ES-I3 (cell line): ENCODE data around the gene ZNF3.

Experiments
- H3K36me3 ChIP-seq: 2 replicates; pipeline ENCODE4 v1.6.1; 2013; ENCODE audit warnings: mild to moderate bottlenecking, low read length, control low read depth, moderate library complexity; ENCODE audit not compliant: insufficient read depth
- H3K4me1 ChIP-seq: 2 replicates; pipeline ENCODE4 v1.6.1; 2013; ENCODE audit warnings: mild to moderate bottlenecking, control low read depth, low read length; ENCODE audit not compliant: insufficient read depth
- H3K9ac ChIP-seq: 2 replicates; pipeline ENCODE4 v1.6.1; 2013; ENCODE audit warnings: low read depth, mild to moderate bottlenecking, low read length, moderate library complexity
- H3K9me3 ChIP-seq: 2 replicates; pipeline ENCODE4 v1.6.1; 2013; ENCODE audit warnings: mild to moderate bottlenecking, low read length, moderate library complexity; ENCODE audit not compliant: control insufficient read depth, insufficient read depth

ZNF3 gene

GRCh38 chr7:100088095-100088620, 6.6 kb upstream of the ZNF3 start:
- no peaks in the 10 kb centered on the region for H3K9me3 ChIP-seq
- peak overlapping the region; percentile 82 for H3K9ac ChIP-seq
- H3K4me1 ChIP-seq, result peaks cover 9% of the 10 kb centered on the region; the same call in 1 of the 2 replicates
- peaks cover 18% of the 10 kb centered on the region for H3K36me3 ChIP-seq

- Histone ChIP-seq H3K4me1 (peaks cover 13% of the 10 kb centered on the region; the same call in 1 of the 2 replicates), H3K9ac (no peak overlapping the region), H3K9me3 (no peaks in the 10 kb centered on the region), H3K36me3 (0 out of 2 replicates have a peak, but pooled peaks cover 9% of the 10 kb centered on the region)
Measured at GRCh38 chr7:100087055-100087750, 5.7 kb upstream of the ZNF3 start.

- Histone ChIP-seq H3K4me1 (peaks cover 13% of the 10 kb centered on the region; the same call in 1 of the 2 replicates), H3K9ac (no peak overlapping the region), H3K36me3 (0 out of 2 replicates have a peak, but pooled peaks cover under 1% of the 10 kb centered on the region), H3K9me3 (no peaks in the 10 kb centered on the region)
Measured at GRCh38 chr7:100085515-100085914, 4.0 kb upstream of the ZNF3 start.

GRCh38 chr7:100082978-100083377, 1.5 kb upstream of the ZNF3 start:
- Histone ChIP-seq H3K4me1 (peaks cover 17% of the 10 kb centered on the region), H3K36me3 (peaks cover 13% of the 10 kb centered on the region), H3K9ac (peak overlapping the region; percentile 97; the same call in 1 of the 2 replicates), H3K9me3 (no peaks in the 10 kb centered on the region)

GRCh38 chr7:100080907-100081534, 502 bp downstream of the ZNF3 start:
- peaks cover 13% of the 10 kb centered on the region for H3K4me1 ChIP-seq
- H3K9ac ChIP-seq, result peak overlapping the region; percentile 97
- peaks cover 11% of the 10 kb centered on the region for H3K9me3 ChIP-seq
- H3K36me3 ChIP-seq, result peaks cover 28% of the 10 kb centered on the region

GRCh38 chr7:100079024-100079560, 2.4 kb downstream of the ZNF3 start:
- Histone ChIP-seq H3K4me1 (peaks cover 9% of the 10 kb centered on the region), H3K9me3 (peaks cover 21% of the 10 kb centered on the region), H3K9ac (no peak overlapping the region), H3K36me3 (peaks cover 47% of the 10 kb centered on the region)

- no peak overlapping the region for H3K9ac ChIP-seq
- H3K9me3 ChIP-seq, result peaks cover 23% of the 10 kb centered on the region
- H3K36me3 ChIP-seq, result peaks cover 66% of the 10 kb centered on the region
- peaks cover 4% of the 10 kb centered on the region; the same call in 1 of the 2 replicates for H3K4me1 ChIP-seq
Measured at GRCh38 chr7:100077205-100077604, 4.3 kb downstream of the ZNF3 start.

GRCh38 chr7:100075418-100075817, 6.1 kb downstream of the ZNF3 start:
- peaks cover 4% of the 10 kb centered on the region; the same call in 1 of the 2 replicates for H3K4me1 ChIP-seq
- peaks cover 84% of the 10 kb centered on the region for H3K36me3 ChIP-seq
- peaks cover 41% of the 10 kb centered on the region for H3K9me3 ChIP-seq
- no peak overlapping the region for H3K9ac ChIP-seq

- Histone ChIP-seq H3K36me3 (peaks cover 90% of the 10 kb centered on the region), H3K9me3 (peaks cover 46% of the 10 kb centered on the region), H3K4me1 (peaks cover under 1% of the 10 kb centered on the region; the same call in 1 of the 2 replicates), H3K9ac (no peak overlapping the region)
Measured at GRCh38 chr7:100074841-100075240, 6.7 kb downstream of the ZNF3 start.

- no peak overlapping the region for H3K9ac ChIP-seq
- no peaks in the 10 kb centered on the region for H3K4me1 ChIP-seq
- peaks cover 50% of the 10 kb centered on the region for H3K9me3 ChIP-seq
- H3K36me3 ChIP-seq, result peaks cover 80% of the 10 kb centered on the region
Measured at GRCh38 chr7:100072462-100072861, 9.1 kb downstream of the ZNF3 start.

- peaks cover 68% of the 10 kb centered on the region for H3K36me3 ChIP-seq
- no peak overlapping the region for H3K9ac ChIP-seq
- H3K9me3 ChIP-seq, result peaks cover 40% of the 10 kb centered on the region
- no peaks in the 10 kb centered on the region for H3K4me1 ChIP-seq
Measured at GRCh38 chr7:100071018-100071723, 10.4 kb downstream of the ZNF3 start.

GRCh38 chr7:100069991-100070390, 11.5 kb downstream of the ZNF3 start:
- peaks cover 30% of the 10 kb centered on the region for H3K9me3 ChIP-seq
- no peaks in the 10 kb centered on the region for H3K4me1 ChIP-seq
- H3K36me3 ChIP-seq, result peaks cover 56% of the 10 kb centered on the region
- H3K9ac ChIP-seq, result no peak overlapping the region

GRCh38 chr7:100066953-100067352, 14.6 kb downstream of the ZNF3 start:
- Histone ChIP-seq H3K36me3 (peaks cover 34% of the 10 kb centered on the region), H3K9me3 (peaks cover 24% of the 10 kb centered on the region), H3K4me1 (no peaks in the 10 kb centered on the region), H3K9ac (no peak overlapping the region)
